Stimulated activated CD4-positive, alpha-beta T cell treated with anti-CD3 and anti-CD28 coated beads, Interleukin-15, amount 100 ng/mL, for 48 hours (primary cell): ENCODE data around the gene TMEM223.
"Not testable (repeated sequence)": the region's sequence is repeated elsewhere in the genome, so short reads cannot be mapped to it uniquely, and the experiment has no call there.

Experiments used
- DNase-seq, 2 donors: peaks; one replicate each; pipeline ENCODE4 v3.0.0-alpha.2; 2020; ENCODE audit warnings: low read depth in 2 of 2

The TMEM223 gene

GRCh38 chr11:62791501-62792201 is at the start of gene TMEM223:
TSS of gene TMEM223 (minus strand) at chr11:62792006. CDS start at chr11:62791994, 12 bp downstream.
- DNase-seq = peak; percentile 75 to 90

GRCh38 chr11:62840721-62841360 is 49.0 kb upstream of the TMEM223 start:
- DNase-seq = peak; percentile 71 to 84

GRCh38 chr11:62839050-62839945 is 47.5 kb upstream of the TMEM223 start, which contains the start of gene WDR74:
TSS of gene WDR74 (minus strand) at chr11:62839590. CDS start at chr11:62839570, 20 bp downstream.
- DNase-seq = peak; percentile 88

- DNase-seq = no peak
Observed at GRCh38 chr11:62835336-62835735, 43.5 kb upstream of the TMEM223 start.

- DNase-seq = no peak
Observed at GRCh38 chr11:62832336-62833234, 40.8 kb upstream of the TMEM223 start, which contains the start of gene TEX54. TSS of gene TEX54 (minus strand) at chr11:62832841.

- DNase-seq = peak; percentile 99
Observed at GRCh38 chr11:62831520-62832335, 39.9 kb upstream of the TMEM223 start, which contains the start of gene STX5. TSS of gene STX5 (minus strand) at chr11:62832051. CDS start at chr11:62831243, 808 bp downstream.

GRCh38 chr11:62830904-62831519 is 39.2 kb upstream of the TMEM223 start:
- no peak for DNase-seq

- DNase-seq = not testable (repeated sequence)
Observed at GRCh38 chr11:62828130-62828529, 36.3 kb upstream of the TMEM223 start.

GRCh38 chr11:62823677-62824076 is 31.9 kb upstream of the TMEM223 start:
- DNase-seq = no peak

- no peak for DNase-seq
Observed at GRCh38 chr11:62817129-62817528, 25.3 kb upstream of the TMEM223 start.

- DNase-seq = no peak
Observed at GRCh38 chr11:62816557-62816956, 24.8 kb upstream of the TMEM223 start.

- DNase-seq = no peak
Observed at GRCh38 chr11:62811659-62812058, 19.9 kb upstream of the TMEM223 start.

- DNase-seq = no peak
Observed at GRCh38 chr11:62810748-62811147, 18.9 kb upstream of the TMEM223 start.

- DNase-seq = no peak
Observed at GRCh38 chr11:62806611-62807121, 14.9 kb upstream of the TMEM223 start.

- no peak for DNase-seq
Observed at GRCh38 chr11:62805961-62806441, 14.2 kb upstream of the TMEM223 start.

- DNase-seq = peak; percentile 88 to 93
Observed at GRCh38 chr11:62805076-62805892, 13.5 kb upstream of the TMEM223 start, which contains the start of gene NXF1. TSS of gene NXF1 (minus strand) at chr11:62805440. CDS start at chr11:62805356, 84 bp downstream.

- no peak for DNase-seq
Observed at GRCh38 chr11:62804310-62805075, 12.7 kb upstream of the TMEM223 start.
